PC-3 (cell line): Measurements from ENCODE around the gene MKLN1. TPM values are rescaled to one million over a fixed set of nuclear protein-coding genes. Genes with fewer than 3 reads are reported as not detected.

Experiments used
- ATAC-seq: fragments of 200-7000 bp; cut with Tn5 transposase; 2 replicates; pipeline ENCODE4 v1.9.1; 2020; ENCODE audit warnings: mild to moderate bottlenecking, moderate library complexity
- BruUV-seq: library from RNA; stranded (reverse); fragments of 400-500 nt; replicated peaks from 2 replicates; lab custom pipeline; 2021; lab: Mats Ljungman, UMichigan
- CTCF ChIA-PET: fragments of 300-600 bp; sonication (Branson Sonifier 250); formaldehyde crosslinking; loops from one replicate; lab custom pipeline; 2022; ENCODE audit warnings: antibody characterized with exemption; lab: Charles Lee
- POLR2A ChIA-PET: fragments of 300-600 bp; sonication (Branson Sonifier 250); formaldehyde crosslinking; loops from one replicate; lab custom pipeline; 2022; ENCODE audit warnings: antibody characterized with exemption; ENCODE audit not compliant: unreplicated experiment; lab: Charles Lee
- DNase-seq: peaks from one replicate; pipeline ENCODE4 v3.0.0-alpha.2; 2015
- H2AFZ ChIP-seq: fragments of 300-600 bp; sonication (generic); 2 replicates; pipeline ENCODE4 v1.6.0; 2016; ENCODE audit warnings: antibody characterized with exemption, low read length
- H3F3A ChIP-seq: fragments of 300-600 bp; sonication (generic); one replicate; pipeline ENCODE4 v1.6.0; 2017; ENCODE audit warnings: antibody characterized with exemption, low read length, control low read depth, mild to moderate bottlenecking; ENCODE audit not compliant: unreplicated experiment
- H3K27ac ChIP-seq: fragments of 300-600 bp; sonication (generic); 2 replicates; pipeline ENCODE4 v1.5.1; 2016; ENCODE audit warnings: mild to moderate bottlenecking, low read length
- H3K27me3 ChIP-seq: fragments of 300-600 bp; sonication (generic); 2 replicates; pipeline ENCODE4 v1.6.1; 2016; ENCODE audit warnings: low read length, mixed read lengths
- H3K36me3 ChIP-seq: fragments of 300-600 bp; sonication (generic); 2 replicates; pipeline ENCODE4 v1.6.1; 2016; ENCODE audit warnings: low read depth, mixed run types, low read length, mixed read lengths
- H3K4me1 ChIP-seq: fragments of 300-600 bp; sonication (generic); 2 replicates; pipeline ENCODE4 v1.5.1; 2016; ENCODE audit warnings: low read length; ENCODE audit not compliant: insufficient read depth
- H3K4me2 ChIP-seq: fragments of 300-600 bp; sonication (generic); 2 replicates; pipeline ENCODE4 v1.6.0; 2016; ENCODE audit warnings: low read length
- H3K4me3 ChIP-seq: fragments of 300-600 bp; sonication (generic); 2 replicates; pipeline ENCODE4 v1.5.1; 2016; ENCODE audit warnings: mild to moderate bottlenecking, low read length, mixed read lengths
- H3K79me2 ChIP-seq: fragments of 300-600 bp; sonication (generic); 2 replicates; pipeline ENCODE4 v1.6.1; 2017; ENCODE audit warnings: low read length, mixed read lengths
- H3K9ac ChIP-seq: fragments of 300-600 bp; sonication (generic); 2 replicates; pipeline ENCODE4 v1.6.0; 2016; ENCODE audit warnings: mild to moderate bottlenecking, low read length
- H3K9me2 ChIP-seq: fragments of 300-600 bp; sonication (generic); replicated peaks from 2 replicates; pipeline ENCODE4 v1.6.1; 2016; ENCODE audit warnings: mixed run types, low read length, mixed read lengths
- H3K9me3 ChIP-seq: fragments of 300-600 bp; sonication (generic); 2 replicates; pipeline ENCODE4 v1.6.1; 2016; ENCODE audit warnings: low read length, mixed read lengths
- H4K20me1 ChIP-seq: fragments of 300-600 bp; sonication (generic); 2 replicates; pipeline ENCODE4 v1.6.1; 2016; ENCODE audit warnings: low read length, mixed read lengths
- EZH2 ChIP-seq: fragments of 300-600 bp; sonication (generic); IDR thresholded peaks from one replicate; pipeline ENCODE4 v1.6.1; 2017; ENCODE audit warnings: antibody characterized with exemption, mild to moderate bottlenecking, low read length; ENCODE audit not compliant: unreplicated experiment
- EZH2phosphoT487 ChIP-seq: fragments of 300-600 bp; sonication (generic); IDR thresholded peaks from 2 replicates; pipeline ENCODE4 v1.6.1; 2018; ENCODE audit warnings: mild to moderate bottlenecking, antibody characterized with exemption, low read length, borderline replicate concordance
- intact Hi-C: fragments of 100-400 bp; cut with micrococcal nuclease; formaldehyde crosslinking; loops from 2 replicates; pipeline ENCODE4 v1.9.0; 2023
- total RNA-seq: library from RNA; depleted of rRNA; stranded (reverse); fragments of >200 nt; gene quantifications from 2 replicates; pipeline ENCODE4 v1.2.3, GENCODE V29; 2014
- TF ChIP-seq, protein P1 (sequence below): fragments of 300-600 bp; sonication (generic); conservative IDR thresholded peaks from 2 replicates; pipeline ENCODE4 v1.5.1; 2017; ENCODE audit warnings: antibody characterized with exemption, low read depth, mild to moderate bottlenecking, low read length

MKLN1 gene
- total RNA-seq, 1 experiment from 2014 or later, result 16.3 TPM

DNA sequence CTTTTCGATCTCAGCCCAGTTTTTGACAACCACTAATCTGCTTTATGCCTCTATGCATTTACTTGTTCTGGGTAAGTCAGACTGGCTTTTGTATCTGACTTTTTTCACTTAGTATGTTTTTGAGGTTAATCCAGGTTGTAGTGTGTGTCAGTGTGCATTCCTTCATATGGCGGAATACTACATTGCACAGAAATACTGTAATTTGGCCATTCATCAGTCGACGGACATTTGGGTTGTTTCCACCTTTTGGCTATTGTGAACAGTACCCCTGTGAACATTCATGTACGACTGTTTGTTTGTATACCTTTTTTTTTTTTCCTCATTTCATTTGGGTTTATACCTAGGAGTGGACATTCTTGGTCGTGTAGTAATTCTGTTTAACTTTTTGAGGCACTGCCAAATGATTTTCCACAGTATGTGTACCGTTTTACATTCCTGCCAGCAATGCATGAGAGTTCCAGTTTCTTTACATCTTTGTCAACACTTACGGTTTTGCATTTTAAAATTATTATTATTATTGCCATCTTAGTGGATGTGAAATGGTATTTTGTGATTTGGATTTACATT lies 57.4 kb downstream of the MKLN1 start:
- peaks cover 15% of the 10 kb centered on the region for H3K4me1 ChIP-seq
- H3K9me3 ChIP-seq, result no peaks in the 10 kb centered on the region
- 0 out of 2 replicates have a peak, but pooled peaks cover 8% of the 10 kb centered on the region for H3K36me3 ChIP-seq
- H3K9ac ChIP-seq, result no peak overlapping the region
- 0 out of 2 replicates have a peak, but pooled peaks cover 3% of the 10 kb centered on the region for H4K20me1 ChIP-seq
- no TSS peak for BruUV-seq
- H3K27ac ChIP-seq, result no peak overlapping the region
- intact Hi-C loops, result no loop called here
- ChIA-PET CTCF (no interaction called here), POLR2A (no interaction called here)
- peaks cover 19% of the 10 kb centered on the region; the same call in 1 of the 2 replicates for H3K79me2 ChIP-seq
- no peaks in the 10 kb centered on the region for H3K27me3 ChIP-seq
- DNase-seq (peak; percentile 69), ATAC-seq (peak; percentile 87)
- no peak overlapping the region for H2AFZ ChIP-seq
- peak overlapping the region; percentile 26; the same call in 1 of the 2 replicates for H3K4me2 ChIP-seq
- TF ChIP-seq EZH2, result no peak
- no peak for TF ChIP-seq EZH2phosphoT487
- TF ChIP-seq, protein P1, sequence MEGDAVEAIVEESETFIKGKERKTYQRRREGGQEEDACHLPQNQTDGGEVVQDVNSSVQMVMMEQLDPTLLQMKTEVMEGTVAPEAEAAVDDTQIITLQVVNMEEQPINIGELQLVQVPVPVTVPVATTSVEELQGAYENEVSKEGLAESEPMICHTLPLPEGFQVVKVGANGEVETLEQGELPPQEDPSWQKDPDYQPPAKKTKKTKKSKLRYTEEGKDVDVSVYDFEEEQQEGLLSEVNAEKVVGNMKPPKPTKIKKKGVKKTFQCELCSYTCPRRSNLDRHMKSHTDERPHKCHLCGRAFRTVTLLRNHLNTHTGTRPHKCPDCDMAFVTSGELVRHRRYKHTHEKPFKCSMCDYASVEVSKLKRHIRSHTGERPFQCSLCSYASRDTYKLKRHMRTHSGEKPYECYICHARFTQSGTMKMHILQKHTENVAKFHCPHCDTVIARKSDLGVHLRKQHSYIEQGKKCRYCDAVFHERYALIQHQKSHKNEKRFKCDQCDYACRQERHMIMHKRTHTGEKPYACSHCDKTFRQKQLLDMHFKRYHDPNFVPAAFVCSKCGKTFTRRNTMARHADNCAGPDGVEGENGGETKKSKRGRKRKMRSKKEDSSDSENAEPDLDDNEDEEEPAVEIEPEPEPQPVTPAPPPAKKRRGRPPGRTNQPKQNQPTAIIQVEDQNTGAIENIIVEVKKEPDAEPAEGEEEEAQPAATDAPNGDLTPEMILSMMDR, result no peak
- no peaks in the 10 kb centered on the region for H3K9me2 ChIP-seq
- no peak overlapping the region for H3K4me3 ChIP-seq
- H3F3A ChIP-seq, result no peaks in the 10 kb centered on the region

DNA sequence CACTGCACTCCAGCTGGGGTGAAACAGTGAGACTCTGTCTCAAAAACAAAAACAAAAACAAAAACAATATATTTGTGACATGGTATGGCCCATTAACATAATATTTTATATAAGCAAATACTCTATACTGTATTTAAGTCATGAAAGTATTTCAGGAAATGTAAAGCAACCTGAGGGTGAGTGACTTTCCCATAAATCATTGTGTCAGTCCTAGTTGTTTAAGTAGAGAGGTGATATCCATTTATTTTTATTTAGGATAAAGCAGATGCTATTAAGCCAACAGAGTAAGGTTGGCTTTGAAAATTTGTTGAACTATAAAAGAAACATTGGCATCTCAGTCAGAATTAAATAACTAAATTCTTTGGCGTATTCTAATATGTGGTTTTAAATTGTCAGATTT lies 60.5 kb downstream of the MKLN1 start:
- Histone ChIP-seq H3K4me3 (no peak overlapping the region), H3F3A (no peaks in the 10 kb centered on the region), H3K9me3 (no peaks in the 10 kb centered on the region), H3K27ac (no peak overlapping the region), H2AFZ (no peak overlapping the region), H3K36me3 (0 out of 2 replicates have a peak, but pooled peaks cover 8% of the 10 kb centered on the region), H3K9me2 (no peaks in the 10 kb centered on the region), H3K4me1 (peaks cover 20% of the 10 kb centered on the region), H3K27me3 (no peaks in the 10 kb centered on the region), H4K20me1 (0 out of 2 replicates have a peak, but pooled peaks cover 3% of the 10 kb centered on the region), H3K4me2 (no peak overlapping the region), H3K79me2 (peaks cover 23% of the 10 kb centered on the region), H3K9ac (no peak overlapping the region)
- no peak for ATAC-seq
- TF ChIP-seq EZH2, result no peak
- no peak for TF ChIP-seq EZH2phosphoT487
- TF ChIP-seq, protein P1, result no peak
- intact Hi-C loops, result loop anchor here (2.0 kb wide), 1 partner anchor 17 kb away; no protein-coding TSS in a partner anchor
- no TSS peak for BruUV-seq
- ChIA-PET CTCF (no interaction called here), POLR2A (no interaction called here)
- no peak for DNase-seq

DNA sequence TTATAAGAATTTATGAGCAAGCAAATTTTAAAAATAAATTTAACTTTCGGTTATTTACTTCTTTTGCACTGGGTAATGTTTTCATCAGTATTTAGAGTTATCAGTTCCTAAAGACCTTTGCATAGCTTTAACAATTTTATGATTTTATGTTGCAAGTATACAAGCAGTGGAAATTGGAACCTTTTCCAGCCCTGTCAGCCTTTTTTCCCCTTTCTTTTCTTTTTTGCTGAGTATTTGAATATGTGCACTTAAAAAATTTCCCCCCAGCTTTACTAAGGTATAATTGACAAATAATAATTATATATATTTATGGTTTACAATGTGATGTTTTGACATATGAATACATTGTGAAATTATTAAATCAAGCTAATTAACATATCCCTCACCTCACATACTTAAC lies 62.6 kb downstream of the MKLN1 start:
- peaks cover 23% of the 10 kb centered on the region for H3K79me2 ChIP-seq
- DNase-seq, result no peak
- intact Hi-C loops, result no loop called here

More for the DNA sequence above, 62.6 kb downstream of the MKLN1 start:
- Histone ChIP-seq H4K20me1 (no peaks in the 10 kb centered on the region), H3F3A (no peaks in the 10 kb centered on the region), H3K36me3 (0 out of 2 replicates have a peak, but pooled peaks cover 8% of the 10 kb centered on the region), H3K9ac (no peak overlapping the region), H3K27ac (no peak overlapping the region), H3K9me3 (no peaks in the 10 kb centered on the region), H3K9me2 (no peaks in the 10 kb centered on the region), H3K4me3 (no peak overlapping the region), H3K27me3 (no peaks in the 10 kb centered on the region), H3K4me1 (peaks cover 11% of the 10 kb centered on the region), H3K4me2 (no peak overlapping the region), H2AFZ (no peak overlapping the region)
- CTCF ChIA-PET, result no interaction called here
- no peak for ATAC-seq
- BruUV-seq, result no TSS peak
- POLR2A ChIA-PET, result no interaction called here
- no peak for TF ChIP-seq EZH2
- TF ChIP-seq, protein P1, result no peak
- TF ChIP-seq EZH2phosphoT487, result no peak
